Transverse colon (tissue), 4 donors: Measurements from ENCODE around the gene C16orf54. TPM values are rescaled to one million over a fixed set of nuclear protein-coding genes. Genes with fewer than 3 reads are reported as not detected.
A peak's percentile ranks its signal among the peaks of the same experiment; 100 is the strongest.

Experiments
- DNase-seq: peaks from one replicate; pipeline ENCODE4 v3.0.0-alpha.2; 2019
- H3K27ac ChIP-seq, 4 donors: fragments of 200-600 bp; sonication (generic); 2 replicates each; pipeline ENCODE4 v1.5.1; 2016 to 2018; ENCODE audit warnings: inconsistent platforms in 4 of 4
- H3K27me3 ChIP-seq: fragments of 200-600 bp; sonication (generic); 2 replicates; pipeline ENCODE4 v1.5.1; 2017; ENCODE audit warnings: inconsistent platforms
- H3K36me3 ChIP-seq, 4 donors: fragments of 200-600 bp; sonication (generic); 2 replicates each; pipeline ENCODE4 v1.5.1; 2017 to 2019; ENCODE audit warnings: inconsistent platforms in 4 of 4
- H3K4me1 ChIP-seq, 4 donors: fragments of 200-600 bp; sonication (generic); 2 replicates each; pipeline ENCODE4 v1.5.1; 2017 to 2020; ENCODE audit warnings: inconsistent platforms in 4 of 4
- H3K4me3 ChIP-seq, 4 donors: fragments of 200-600 bp; sonication (generic); 1 replicate in 1 of 4; 2 replicates in 3 of 4; pipeline versions ENCODE4 v1.5.1 to v1.6.1; 2017 to 2019; ENCODE audit warnings: inconsistent platforms in 4 of 4
- H3K9me3 ChIP-seq, 2 donors: fragments of 200-600 bp; sonication (generic); 2 replicates each; pipeline ENCODE4 v1.5.1; 2017 to 2019; ENCODE audit warnings: inconsistent platforms in 2 of 2
- EP300 ChIP-seq: sonication (generic); formaldehyde crosslinking; IDR thresholded peaks from one replicate; pipeline ENCODE4 v1.6.1; 2017; ENCODE audit warnings: antibody characterized with exemption, low read depth
- POLR2A ChIP-seq: fragments of 450-650 bp; IDR thresholded peaks from one replicate; pipeline ENCODE4 v1.6.1; 2016; ENCODE audit warnings: antibody characterized with exemption, mild to moderate bottlenecking, moderate library complexity
- POLR2AphosphoS5 ChIP-seq, 3 donors: sonication (generic); formaldehyde crosslinking; IDR thresholded peaks; one replicate each; pipeline ENCODE4 v1.6.1; 2016; ENCODE audit warnings: antibody characterized with exemption in 3 of 3
- WGBS, 2 donors: methylation state at CpG; one replicate each; pipeline ENCODE4 v1.1.5; 2018; ENCODE audit warnings: low coverage in 1 of 2; 5-methylcytosine and 5-hydroxymethylcytosine counted together
- in situ Hi-C, 4 donors: fragments of 200-750 bp; cut with MboI; loops; one replicate each; pipeline versions ENCODE4 v1.15.0 to v1.15.1; 2017; ENCODE audit warnings: low sequenced_read_pairs in 3 of 4, low pct_ligation_motif_present in 1 of 4, low pct_unique_long_range_greater_than_20kb in 1 of 4
- intact Hi-C: fragments of 100-400 bp; cut with DNase I; formaldehyde crosslinking; loops from one replicate; pipeline ENCODE4 v1.15.1; 2023; ENCODE audit warnings: low total_unique reads
- total RNA-seq, 4 donors: library from RNA; depleted of rRNA; stranded (reverse); fragments of >200 nt; gene quantifications; one replicate each; pipeline ENCODE4 v1.1.0, GENCODE V29; 2016
- TF ChIP-seq, protein P1 (sequence below), 5 experiments: fragments of 200-600 bp in 3 of 5; fragments of 450-650 bp in 2 of 5; sonication (generic) in 3 of 5; IDR thresholded peaks; 1 replicate in 2 of 5; 2 replicates in 3 of 5; pipeline ENCODE4 v1.5.1; 2016 to 2017; ENCODE audit warnings: antibody characterized with exemption in 5 of 5, inconsistent platforms in 3 of 5, mild to moderate bottlenecking in 2 of 5, moderate library complexity in 1 of 5

Gene C16orf54
- total RNA-seq, 4 donors from 2014 or later, result 3.0 to 8.2 (median 3.8) TPM; not detected in 1

DNA sequence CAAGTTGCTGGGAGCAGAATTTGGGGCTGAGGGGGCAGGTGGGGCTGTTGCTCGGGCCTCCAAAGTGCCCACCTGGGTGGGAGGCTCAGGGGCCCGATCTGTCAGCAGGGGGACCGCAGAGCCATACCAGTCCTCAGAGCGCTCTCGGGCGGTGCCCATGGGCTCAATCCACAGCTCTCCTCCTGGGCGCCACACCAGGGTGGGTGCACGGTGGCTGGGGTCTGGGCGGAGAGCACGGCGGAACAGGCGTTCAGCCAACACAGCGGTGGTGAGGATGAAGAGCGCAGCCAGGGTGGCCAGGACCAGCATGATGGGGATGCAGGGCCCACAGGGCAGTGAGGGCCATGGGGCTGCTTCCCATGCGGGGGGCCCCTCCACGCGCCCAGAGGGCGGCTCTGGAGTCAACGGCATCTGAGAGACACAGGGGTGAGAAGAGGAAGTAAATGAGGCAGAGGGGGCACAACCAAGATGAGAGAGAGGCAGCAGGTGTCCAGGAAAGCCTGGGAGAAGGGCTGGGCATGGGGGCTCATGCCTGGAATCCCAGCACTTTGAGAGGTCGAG, 1.2 kb downstream of the C16orf54 start:
- Histone ChIP-seq H3K27me3 (no peaks in the 10 kb centered on the region), H3K9me3 (no peaks in the 10 kb centered on the region), H3K27ac (peak overlapping the region; percentile 66 to 81 (median 74)), H3K4me1 (peaks cover 6 to 78% (median 47%) of the 10 kb centered on the region in 4 donors), H3K36me3 (no peaks in the 10 kb centered on the region), H3K4me3 (peak overlapping the region in 2 of 4 donors; percentile 26 to 52)
- in situ Hi-C loops, result no loop called here
- TF ChIP-seq, protein P1, sequence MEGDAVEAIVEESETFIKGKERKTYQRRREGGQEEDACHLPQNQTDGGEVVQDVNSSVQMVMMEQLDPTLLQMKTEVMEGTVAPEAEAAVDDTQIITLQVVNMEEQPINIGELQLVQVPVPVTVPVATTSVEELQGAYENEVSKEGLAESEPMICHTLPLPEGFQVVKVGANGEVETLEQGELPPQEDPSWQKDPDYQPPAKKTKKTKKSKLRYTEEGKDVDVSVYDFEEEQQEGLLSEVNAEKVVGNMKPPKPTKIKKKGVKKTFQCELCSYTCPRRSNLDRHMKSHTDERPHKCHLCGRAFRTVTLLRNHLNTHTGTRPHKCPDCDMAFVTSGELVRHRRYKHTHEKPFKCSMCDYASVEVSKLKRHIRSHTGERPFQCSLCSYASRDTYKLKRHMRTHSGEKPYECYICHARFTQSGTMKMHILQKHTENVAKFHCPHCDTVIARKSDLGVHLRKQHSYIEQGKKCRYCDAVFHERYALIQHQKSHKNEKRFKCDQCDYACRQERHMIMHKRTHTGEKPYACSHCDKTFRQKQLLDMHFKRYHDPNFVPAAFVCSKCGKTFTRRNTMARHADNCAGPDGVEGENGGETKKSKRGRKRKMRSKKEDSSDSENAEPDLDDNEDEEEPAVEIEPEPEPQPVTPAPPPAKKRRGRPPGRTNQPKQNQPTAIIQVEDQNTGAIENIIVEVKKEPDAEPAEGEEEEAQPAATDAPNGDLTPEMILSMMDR (IDR thresholded peaks at IDR 0.05), result no peak
- DNase-seq, result no peak
- WGBS, 2 donors, result 73 to 88% methylated on average over 2 to 19 of the region's 20 CpGs
- intact Hi-C loops, result no loop called here

DNA sequence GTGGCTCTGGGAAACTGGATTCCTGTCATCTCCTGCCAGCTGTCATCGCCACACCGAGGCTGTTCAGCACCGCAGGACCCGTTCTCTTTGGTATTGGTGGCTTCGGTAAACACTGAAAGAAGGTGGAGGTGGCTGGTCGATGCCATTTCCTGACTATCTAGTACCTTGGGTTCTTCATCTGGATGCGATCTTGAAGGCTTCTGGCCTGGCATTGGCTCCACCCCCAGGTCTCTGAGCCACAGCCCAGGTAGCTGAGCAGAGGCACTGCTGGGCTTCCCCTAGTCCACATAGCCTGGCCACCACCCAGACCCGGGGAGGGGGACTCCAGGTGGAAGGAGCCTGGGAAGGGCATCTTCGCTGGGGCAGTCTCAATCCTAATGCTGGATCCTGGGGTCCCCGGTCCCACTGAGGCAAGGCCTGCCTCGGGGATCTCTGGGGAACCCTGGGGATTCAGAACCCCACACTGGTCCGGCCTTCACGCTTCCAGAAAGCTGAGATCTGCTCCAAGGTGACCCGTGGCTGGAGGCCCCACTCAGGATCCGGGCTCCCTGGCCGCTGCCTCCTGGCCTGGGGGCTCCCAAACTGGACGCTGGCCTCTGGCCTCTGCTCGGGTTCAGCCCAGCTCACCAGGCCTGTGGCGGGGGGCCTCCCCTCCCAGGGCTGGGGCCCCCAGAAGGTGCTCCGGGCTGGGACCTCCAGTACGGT, 1.8 kb downstream of the C16orf54 start:
- Histone ChIP-seq H3K4me3 (peak overlapping the region in 1 of 4 donors; percentile 52), H3K27ac (peak overlapping the region; percentile 66 to 81 (median 74)), H3K27me3 (no peaks in the 10 kb centered on the region), H3K9me3 (no peaks in the 10 kb centered on the region), H3K36me3 (no peaks in the 10 kb centered on the region), H3K4me1 (peaks cover 12 to 84% (median 53%) of the 10 kb centered on the region in 4 donors)
- no peak for TF ChIP-seq EP300
- no peak for TF ChIP-seq POLR2AphosphoS5 (IDR thresholded peaks at IDR 0.05)
- TF ChIP-seq, protein P1 (IDR thresholded peaks at IDR 0.05), result no peak
- no peak for TF ChIP-seq POLR2A
- WGBS, 2 donors, result 79% methylated on average over 12 of the region's 21 CpGs; no CpG with 5 or more reads in 1 of the 2 donors
- intact Hi-C loops (no loop called here), in situ Hi-C loops (no loop called here)
- peak; percentile 28 for DNase-seq

DNA sequence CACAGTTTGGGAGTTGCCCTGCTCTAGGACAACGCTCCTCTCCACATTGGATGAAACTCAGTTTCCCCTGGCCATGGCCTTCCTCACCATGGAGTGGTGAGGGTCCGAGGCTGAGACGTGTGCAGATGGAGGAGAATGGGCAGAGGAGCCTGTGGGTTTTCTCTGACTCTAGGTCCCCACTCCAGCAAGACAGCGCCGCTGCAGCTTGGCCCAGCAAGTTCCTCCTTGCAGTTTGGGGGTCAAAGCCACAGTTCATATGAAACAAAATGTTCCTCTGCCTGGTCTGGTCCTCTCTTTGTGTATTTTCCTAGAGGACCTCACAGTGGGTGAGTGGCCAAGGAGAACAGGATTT, 2.3 kb downstream of the C16orf54 start:
- intact Hi-C loops (no loop called here), in situ Hi-C loops (no loop called here)
- Histone ChIP-seq H3K27ac (peak overlapping the region; percentile 26 to 81 (median 72)), H3K4me1 (peaks cover 14 to 88% (median 56%) of the 10 kb centered on the region in 4 donors), H3K9me3 (no peaks in the 10 kb centered on the region), H3K36me3 (no peaks in the 10 kb centered on the region), H3K27me3 (no peaks in the 10 kb centered on the region), H3K4me3 (no peak overlapping the region)
- TF ChIP-seq EP300, result no peak
- 92% methylated on average over 5 of the region's 5 CpGs; no CpG with 5 or more reads in 1 of the 2 donors for WGBS, 2 donors
- no peak for DNase-seq

DNA sequence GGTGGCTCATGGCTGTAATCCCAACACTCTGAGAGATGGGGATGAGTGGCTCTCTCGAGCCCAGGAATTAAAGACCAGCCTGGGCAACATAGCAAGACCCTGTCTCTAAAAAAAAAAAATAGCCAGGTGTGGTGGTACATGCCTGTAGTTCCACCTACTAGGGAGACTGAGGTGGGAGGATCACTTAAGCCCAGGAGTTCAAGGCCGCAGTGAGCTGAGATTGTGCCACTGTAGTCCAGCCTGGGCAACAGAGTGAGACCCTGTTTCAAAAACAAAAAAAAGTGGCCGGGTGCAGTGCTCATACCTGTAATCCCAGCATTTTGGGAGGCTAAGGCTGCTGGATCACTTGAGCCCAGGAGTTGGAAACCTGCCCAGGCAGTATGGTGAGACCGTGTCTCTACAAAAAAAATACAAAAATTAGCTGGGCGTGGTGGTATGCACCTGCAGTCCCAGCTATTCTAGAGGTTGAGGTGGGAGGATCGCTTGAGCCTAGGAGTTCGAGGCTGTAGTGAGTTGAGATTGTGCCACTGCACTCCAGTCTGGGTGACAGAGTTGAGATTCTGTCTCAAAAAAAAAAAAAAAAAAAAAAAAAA, 3.0 kb downstream of the C16orf54 start:
- H3K27ac ChIP-seq, result peak overlapping the region in 3 of 4 donors; percentile 10 to 85 (median 82)
- 74% methylated on average over 5 to 7 of the region's 7 CpGs for WGBS, 2 donors
- no peak for DNase-seq
- no peaks in the 10 kb centered on the region for H3K36me3 ChIP-seq
- H3K4me1 ChIP-seq, result peaks cover 19 to 88% (median 57%) of the 10 kb centered on the region in 4 donors
- H3K4me3 ChIP-seq, result no peak overlapping the region
- no peaks in the 10 kb centered on the region for H3K27me3 ChIP-seq
- intact Hi-C loops, result no loop called here
- H3K9me3 ChIP-seq, result no peaks in the 10 kb centered on the region
- in situ Hi-C loops, result no loop called here
- TF ChIP-seq POLR2AphosphoS5 (IDR thresholded peaks at IDR 0.05) (no peak), POLR2A (no peak), EP300 (no peak)
- TF ChIP-seq, protein P1 (IDR thresholded peaks at IDR 0.05), result no peak
